HEK293 (cell line): ENCODE results near the gene KMO.

Experiments used
- CTCF ChIP-seq: fragments of 450-650 bp; formaldehyde crosslinking; IDR thresholded peaks from 2 replicates; pipeline ENCODE4 v1.5.1; 2016; ENCODE audit warnings: missing biosample characterization, missing genetic modification characterization
- MYNN ChIP-seq: fragments of 450-650 bp; formaldehyde crosslinking; IDR thresholded peaks from 2 replicates; pipeline ENCODE4 v1.5.1; 2016; ENCODE audit warnings: missing biosample characterization, missing genetic modification characterization, borderline replicate concordance
- REST ChIP-seq: fragments of 450-650 bp; formaldehyde crosslinking; IDR thresholded peaks from 2 replicates; pipeline ENCODE4 v1.5.1; 2016; ENCODE audit warnings: missing biosample characterization, missing genetic modification characterization
- ZNF2 ChIP-seq: fragments of 450-650 bp; formaldehyde crosslinking; IDR thresholded peaks from 2 replicates; pipeline ENCODE4 v1.5.1; 2016; ENCODE audit warnings: missing biosample characterization, missing genetic modification characterization
- ZNF202 ChIP-seq: fragments of 450-650 bp; formaldehyde crosslinking; IDR thresholded peaks from 2 replicates; pipeline ENCODE4 v1.5.1; 2016; ENCODE audit warnings: missing biosample characterization, missing genetic modification characterization, borderline replicate concordance
- ZNF521 ChIP-seq: fragments of 450-650 bp; formaldehyde crosslinking; IDR thresholded peaks from 2 replicates; pipeline ENCODE4 v1.5.1; 2017; ENCODE audit warnings: missing biosample characterization, mild to moderate bottlenecking, missing genetic modification characterization
- ZNF561 ChIP-seq: fragments of 450-650 bp; IDR thresholded peaks from 2 replicates; pipeline ENCODE4 v1.5.1; 2018; ENCODE audit warnings: missing biosample characterization, missing genetic modification characterization, borderline replicate concordance
- ZNF670 ChIP-seq: fragments of 450-650 bp; formaldehyde crosslinking; IDR thresholded peaks from 2 replicates; pipeline ENCODE4 v1.5.1; 2016; ENCODE audit warnings: missing biosample characterization, missing genetic modification characterization, low read depth

GRCh38 chr1:241614572-241614971 is 82.4 kb downstream of the KMO start:
- no peak for TF ChIP-seq CTCF (tag by site-specific recombination)
- TF ChIP-seq ZNF561: no peak
- TF ChIP-seq ZNF202 (tag by site-specific recombination): no peak
- no peak for TF ChIP-seq ZNF670 (tag by site-specific recombination)
- TF ChIP-seq ZNF2 (tag by site-specific recombination): no peak
- no peak for TF ChIP-seq ZNF521 (tag by site-specific recombination)
- no peak for TF ChIP-seq MYNN (tag by site-specific recombination)
- TF ChIP-seq REST (tag by site-specific recombination): no peak
